A549 (cell line): ENCODE results near the gene INPP5B. TPM values are rescaled to one million over a fixed set of nuclear protein-coding genes. Genes with fewer than 3 reads are reported as not detected.

Experiments used
- ATAC-seq, 2 experiments: fragments of 200-7000 bp in 1 of 2; fragments of >200 bp in 1 of 2; cut with Nextera tagmentation in 1 of 2; cut with Tn5 transposase in 1 of 2; 3 replicates each; pipeline versions ENCODE4 v1.8.0 to v1.9.1; 2018 to 2020; ENCODE audit warnings: mild to moderate bottlenecking in 1 of 2, moderate library complexity in 1 of 2
- CTCF ChIA-PET: fragments of 300-600 bp; sonication (Branson Sonifier 250); formaldehyde crosslinking; extraction: SDS; loops from one replicate; lab custom pipeline; 2021; ENCODE audit warnings: antibody characterized with exemption, inconsistent platforms; lab: Yijun Ruan, JAX
- POLR2A ChIA-PET: fragments of 350-600 bp; formaldehyde crosslinking; extraction: SDS; loops from one replicate; lab custom pipeline; 2021; ENCODE audit warnings: antibody characterized with exemption, inconsistent platforms; lab: Yijun Ruan, JAX
- DNase-seq, 2 experiments: peaks; one replicate each; pipeline versions ENCODE4 v3.0.0 to v3.0.0-alpha.2; 2011 to 2016; ENCODE audit warnings: low read depth in 1 of 2, low spot score in 1 of 2
- FAIRE-seq: peaks from 2 replicates; lab custom pipeline; 2011; peaks lifted over from hg19 to GRCh38; lab: Jason Lieb, UNC
- H3K27ac ChIP-seq, 2 experiments: fragments of >200 bp; sonication (Bioruptor Twin); formaldehyde crosslinking; 3 replicates each; pipeline ENCODE4 v1.5.1; 2016 to 2017
- H3K4me1 ChIP-seq: fragments of >200 bp; sonication (Bioruptor Twin); formaldehyde crosslinking; 3 replicates; pipeline ENCODE4 v1.6.1; 2016
- H3K4me2 ChIP-seq: fragments of >200 bp; sonication (Bioruptor Twin); formaldehyde crosslinking; 3 replicates; pipeline ENCODE4 v1.6.1; 2016
- H3K4me3 ChIP-seq: fragments of >200 bp; sonication (Bioruptor Twin); formaldehyde crosslinking; 3 replicates; pipeline ENCODE4 v1.5.1; 2016
- H3K9me3 ChIP-seq: fragments of >200 bp; sonication (Bioruptor Twin); formaldehyde crosslinking; 3 replicates; pipeline ENCODE4 v1.6.1; 2016
- ATOH8 ChIP-seq: fragments of 250-450 bp; sonication (Bioruptor Pico); IDR thresholded peaks from 2 replicates; pipeline ENCODE4 v1.5.0; 2020; ENCODE audit warnings: low read depth, mild to moderate bottlenecking, moderate library complexity
- BCL3 ChIP-seq: fragments of >200 bp; sonication (Bioruptor Twin); formaldehyde crosslinking; IDR thresholded peaks from 3 replicates; pipeline ENCODE4 v1.6.1; 2016
- BHLHE40 ChIP-seq: IDR thresholded peaks from 2 replicates; pipeline ENCODE4 v1.6.1; 2012; ENCODE audit warnings: low read depth, low read length, inconsistent platforms
- CBX2 ChIP-seq: fragments of 200-600 bp; sonication (generic); IDR thresholded peaks from 2 replicates; pipeline ENCODE4 v1.6.1; 2016; ENCODE audit warnings: low read depth, mild to moderate bottlenecking, borderline replicate concordance
- CEBPB ChIP-seq, 2 experiments: fragments of >200 bp in 1 of 2; sonication (Bioruptor Twin) in 1 of 2; formaldehyde crosslinking in 1 of 2; IDR thresholded peaks; 2 replicates each; pipeline ENCODE4 v1.6.1; 2012 to 2016
- EP300 ChIP-seq, 2 experiments: fragments of >200 bp; sonication (Bioruptor Twin); formaldehyde crosslinking; IDR thresholded peaks; 2 replicates in 1 of 2; 3 replicates in 1 of 2; pipeline ENCODE4 v1.6.1; 2016 to 2017
- FOSL2 ChIP-seq, 2 experiments: fragments of 450-650 bp in 1 of 2; fragments of >200 bp in 1 of 2; sonication (Bioruptor Twin) in 1 of 2; formaldehyde crosslinking; IDR thresholded peaks; 2 replicates each; pipeline versions ENCODE4 v1.5.0 to v1.6.1; 2016 to 2020; ENCODE audit warnings: mild to moderate bottlenecking in 1 of 2, moderate library complexity in 1 of 2
- HES2 ChIP-seq: fragments of >200 bp; sonication (Bioruptor Twin); formaldehyde crosslinking; IDR thresholded peaks from 2 replicates; pipeline ENCODE4 v1.6.1; 2016
- HOXB5 ChIP-seq: fragments of 250-450 bp; sonication (Bioruptor Pico); IDR thresholded peaks from 2 replicates; pipeline ENCODE4 v1.5.0; 2020; ENCODE audit warnings: mild to moderate bottlenecking, moderate library complexity
- JUN ChIP-seq, 2 experiments: fragments of >200 bp; sonication (Bioruptor Twin); formaldehyde crosslinking; IDR thresholded peaks; 2 replicates in 1 of 2; 3 replicates in 1 of 2; pipeline ENCODE4 v1.6.1; 2016 to 2017
- JUNB ChIP-seq: fragments of >200 bp; sonication (Bioruptor Twin); formaldehyde crosslinking; IDR thresholded peaks from 2 replicates; pipeline ENCODE4 v1.6.1; 2016
- KDM1A ChIP-seq: fragments of 200-600 bp; sonication (generic); IDR thresholded peaks from 2 replicates; pipeline ENCODE4 v1.6.1; 2016; ENCODE audit warnings: low read depth, mild to moderate bottlenecking
- MAFK ChIP-seq: fragments of 450-650 bp; IDR thresholded peaks from 2 replicates; pipeline ENCODE4 v1.6.1; 2014; ENCODE audit not compliant: partially characterized antibody
- MAZ ChIP-seq: fragments of 150-350 bp; IDR thresholded peaks from 2 replicates; pipeline ENCODE4 v1.6.1; 2014; ENCODE audit warnings: antibody characterized with exemption, low read depth, low read length, borderline replicate concordance
- MYC ChIP-seq: IDR thresholded peaks from 2 replicates; pipeline ENCODE4 v1.6.1; 2012; ENCODE audit warnings: mild to moderate bottlenecking, inconsistent platforms, low read length, improper control_type of control experiment, borderline replicate concordance
- NFE2L2 ChIP-seq: fragments of 150-350 bp; conservative IDR thresholded peaks from 2 replicates; pipeline ENCODE4 v1.6.1; 2014; ENCODE audit warnings: low read length
- REST ChIP-seq: fragments of 200-600 bp; sonication (generic); IDR thresholded peaks from 2 replicates; pipeline ENCODE4 v1.6.1; 2016; ENCODE audit warnings: antibody characterized with exemption, mild to moderate bottlenecking, moderate library complexity
- RFX5 ChIP-seq: fragments of 450-650 bp; IDR thresholded peaks from 2 replicates; pipeline ENCODE4 v1.7.1; 2014; ENCODE audit warnings: antibody characterized with exemption, mild to moderate bottlenecking, moderate library complexity
- ZFP36 ChIP-seq: fragments of 450-650 bp; IDR thresholded peaks from 2 replicates; pipeline ENCODE4 v1.6.1; 2014; ENCODE audit warnings: borderline replicate concordance; ENCODE audit not compliant: partially characterized antibody
- WGBS: methylation state at CpG from one replicate; pipeline ENCODE4 v1.1.6; 2017; ENCODE audit errors: missing lambda C conversion rate; 5-methylcytosine and 5-hydroxymethylcytosine counted together
- polyA plus RNA-seq, 4 experiments: library from polyadenylated mRNA; depleted of rRNA in 3 of 4; stranded (reverse); fragments of >200 nt; fragmentation: RNase III in 1 of 4; extraction: RNeasy Plus Mini Kit Qiagen cat#74134 plus additional on column Dnase treatment in 1 of 4; gene quantifications; 2 replicates in 3 of 4; 3 replicates in 1 of 4; pipeline ENCODE4 v1.2.3, GENCODE V29; 2011 to 2017

The INPP5B gene
- polyA plus RNA-seq, 2 of the 4 experiments (the other 2 are of a cell fraction) = 4.9 to 11.1 TPM

GRCh38 chr1:37865348-37866120 lies 81.3 kb downstream of the INPP5B start:
- peak overlapping the region; percentile 28; the same call in 2 of the 3 replicates for H3K4me2 ChIP-seq
- H3K4me1 ChIP-seq = peaks cover 35% of the 10 kb centered on the region
- DNase-seq = no peak
- no peaks in the 10 kb centered on the region for H3K9me3 ChIP-seq
- ChIA-PET POLR2A (no interaction called here), CTCF (no interaction called here)
- H3K4me3 ChIP-seq = no peak overlapping the region
- peak overlapping the region; percentile 64 to 66; a peak in 5 of 6 replicates for H3K27ac ChIP-seq
- WGBS = 58% methylated on average over 4 of the region's 6 CpGs
- FAIRE-seq = no peak
- ATAC-seq = no peak
- no peak for TF ChIP-seq EP300 (IDR thresholded peaks at IDR 0.05)
- peak; percentile 38; the same call in 1 of the 2 replicates for TF ChIP-seq REST

- Histone ChIP-seq H3K4me3 (no peak overlapping the region), H3K4me2 (peak overlapping the region; percentile 43), H3K9me3 (no peaks in the 10 kb centered on the region), H3K27ac (peak overlapping the region; percentile 93 to 96), H3K4me1 (peaks cover 44% of the 10 kb centered on the region)
- peak; percentile 44; the same call in 1 of the 2 replicates for TF ChIP-seq FOSL2 (IDR thresholded peaks at IDR 0.05)
- peak; percentile 77 for TF ChIP-seq FOSL2 (CRISPR knock-in tag; IDR thresholded peaks at IDR 0.05)
- TF ChIP-seq JUN (IDR thresholded peaks at IDR 0.05) = peak in 1 of 2 experiments; percentile 33; a peak in 1 of 5 replicates
- no peak for TF ChIP-seq MYC
- TF ChIP-seq RFX5 = 0 out of 2 replicates have a peak, but pooled peaks have one; percentile 23
- TF ChIP-seq CBX2 = no peak
- TF ChIP-seq ZFP36 = no peak
- peak; percentile 96 for TF ChIP-seq MAFK
- 0 out of 3 replicates have a peak, but pooled peaks have one; percentile 31 for TF ChIP-seq BCL3
- peak; percentile 69 for TF ChIP-seq NFE2L2
- TF ChIP-seq JUNB = peak; percentile 51
- peak; percentile 91 to 92 for TF ChIP-seq CEBPB (IDR thresholded peaks at IDR 0.05)
- peak; percentile 64; the same call in 1 of the 2 replicates for TF ChIP-seq HES2
- no peak for TF ChIP-seq KDM1A
- no peak for FAIRE-seq
- CTCF ChIA-PET = interaction anchor here (0.8 to 1.4 kb wide), 3 partner anchors 9 to 260 kb away, joined by 3 read pairs; no protein-coding TSS in a partner anchor
- ATAC-seq = peak in 1 of 2 experiments; percentile 3; a peak in 2 of 6 replicates
- 9% methylated on average over 3 of the region's 3 CpGs for WGBS
- DNase-seq = peak; percentile 18 to 82
- POLR2A ChIA-PET = no interaction called here
Measured at GRCh38 chr1:37862330-37862729, 84.5 kb downstream of the INPP5B start.

- FAIRE-seq = no peak
- DNase-seq = no peak
- Histone ChIP-seq H3K27ac (peak overlapping the region; percentile 93 to 96; a peak in 5 of 6 replicates), H3K4me3 (no peak overlapping the region), H3K4me2 (peak overlapping the region; percentile 89; the same call in 1 of the 3 replicates), H3K4me1 (peaks cover 44% of the 10 kb centered on the region), H3K9me3 (no peaks in the 10 kb centered on the region)
- CTCF ChIA-PET = interaction anchor here (1.0 to 2.8 kb wide), 8 partner anchors 9 to 51 kb away, joined by 3 to 29 read pairs (median 6); no protein-coding TSS in a partner anchor
- WGBS = 93% methylated on average over 4 of the region's 4 CpGs
- no peak for ATAC-seq
- POLR2A ChIA-PET = no interaction called here
- no peak for TF ChIP-seq MAZ
- TF ChIP-seq RFX5 = no peak
- no peak for TF ChIP-seq HOXB5 (CRISPR knock-in tag)
- TF ChIP-seq ATOH8 (CRISPR knock-in tag) = no peak
- no peak for TF ChIP-seq BHLHE40
- TF ChIP-seq REST = no peak
Measured at GRCh38 chr1:37861151-37861550, 85.7 kb downstream of the INPP5B start.
